WTC11 (cell line): ENCODE measurements around the gene SUSD1. TPM values are rescaled to one million over a fixed set of nuclear protein-coding genes. Genes with fewer than 3 reads are reported as not detected.

Experiments
- ATAC-seq: fragments of 200-7000 bp; cut with Tn5 transposase; 2 replicates; pipeline ENCODE4 v1.10.0; 2021; ENCODE audit warnings: mild to moderate bottlenecking, moderate library complexity
- CTCF ChIA-PET: fragments of 300-600 bp; sonication (Branson Sonifier 250); formaldehyde crosslinking; loops from one replicate; lab custom pipeline; 2021; ENCODE audit warnings: antibody characterized with exemption; lab: Charles Lee
- POLR2A ChIA-PET: fragments of 350-600 bp; sonication (Branson Sonifier 250); formaldehyde crosslinking; loops from one replicate; lab custom pipeline; 2021; ENCODE audit warnings: antibody characterized with exemption; lab: Charles Lee
- DNase-seq: peaks from one replicate; pipeline ENCODE4 v3.0.0; 2021; ENCODE audit warnings: low spot score
- H3K27ac Mint-ChIP-seq: 2 replicates; pipeline ENCODE4 v1.8.0; 2021; ENCODE audit warnings: mixed read lengths
- H3K27me3 Mint-ChIP-seq: 2 replicates; pipeline ENCODE4 v1.8.0; 2021; ENCODE audit warnings: low read depth, mild to moderate bottlenecking, moderate library complexity, mixed read lengths
- H3K36me3 Mint-ChIP-seq: 2 replicates; pipeline ENCODE4 v1.8.0; 2021; ENCODE audit warnings: mixed read lengths
- H3K4me1 Mint-ChIP-seq: 2 replicates; pipeline ENCODE4 v1.8.0; 2022; ENCODE audit warnings: mixed read lengths
- H3K4me3 Mint-ChIP-seq: 2 replicates; pipeline ENCODE4 v1.8.0; 2021; ENCODE audit warnings: mild to moderate bottlenecking, moderate library complexity, mixed read lengths
- H3K9me3 Mint-ChIP-seq: 2 replicates; pipeline ENCODE4 v1.8.0; 2021; ENCODE audit warnings: mixed read lengths
- CBFB ChIP-seq: sonication (generic); formaldehyde crosslinking; IDR thresholded peaks from 2 replicates; pipeline ENCODE4 v1.8.1; 2022; ENCODE audit warnings: mild to moderate bottlenecking, low read depth, missing genetic modification reagents
- CREB1 ChIP-seq: sonication (generic); formaldehyde crosslinking; IDR thresholded peaks from 2 replicates; pipeline ENCODE4 v1.8.0; 2023; ENCODE audit warnings: mild to moderate bottlenecking, missing genetic modification reagents
- E2F1 ChIP-seq: sonication (generic); formaldehyde crosslinking; IDR thresholded peaks from 2 replicates; pipeline ENCODE4 v1.8.0; 2022; ENCODE audit warnings: mild to moderate bottlenecking, missing genetic modification reagents
- ELF4 ChIP-seq: sonication (generic); formaldehyde crosslinking; IDR thresholded peaks from 2 replicates; pipeline ENCODE4 v1.8.1; 2022; ENCODE audit warnings: low read depth, mild to moderate bottlenecking, moderate library complexity, missing genetic modification reagents
- ERG ChIP-seq: fragments of 250-450 bp; sonication (Bioruptor Pico); IDR thresholded peaks from 2 replicates; pipeline ENCODE4 v1.8.0; 2021; ENCODE audit warnings: mild to moderate bottlenecking
- ESRRA ChIP-seq: sonication (generic); formaldehyde crosslinking; IDR thresholded peaks from 2 replicates; pipeline ENCODE4 v1.8.1; 2022; ENCODE audit warnings: mild to moderate bottlenecking, missing genetic modification reagents, borderline replicate concordance
- FOXJ3 ChIP-seq: sonication (generic); formaldehyde crosslinking; IDR thresholded peaks from 2 replicates; pipeline ENCODE4 v1.9.0; 2021; ENCODE audit warnings: missing genetic modification reagents, mild to moderate bottlenecking, borderline replicate concordance
- FOXK1 ChIP-seq: sonication (generic); formaldehyde crosslinking; IDR thresholded peaks from 2 replicates; pipeline ENCODE4 v1.8.0; 2022; ENCODE audit warnings: mild to moderate bottlenecking, moderate library complexity, missing genetic modification reagents
- FOXP4 ChIP-seq: sonication (generic); formaldehyde crosslinking; IDR thresholded peaks from 2 replicates; pipeline ENCODE4 v1.8.0; 2022; ENCODE audit warnings: mild to moderate bottlenecking, missing genetic modification reagents
- GABPB1 ChIP-seq: sonication (generic); formaldehyde crosslinking; IDR thresholded peaks from 2 replicates; pipeline ENCODE4 v1.8.1; 2023; ENCODE audit warnings: mild to moderate bottlenecking, missing genetic modification reagents
- HMGA2 ChIP-seq: fragments of 250-450 bp; sonication (Bioruptor Pico); IDR thresholded peaks from 2 replicates; pipeline ENCODE4 v1.4.0; 2021; ENCODE audit warnings: mild to moderate bottlenecking, moderate library complexity
- IRF2 ChIP-seq: sonication (generic); formaldehyde crosslinking; IDR thresholded peaks from 2 replicates; pipeline ENCODE4 v1.8.0; 2022; ENCODE audit warnings: low read depth, missing genetic modification reagents, borderline replicate concordance
- JUN ChIP-seq: sonication (generic); formaldehyde crosslinking; IDR thresholded peaks from 2 replicates; pipeline ENCODE4 v1.8.0; 2023; ENCODE audit warnings: mild to moderate bottlenecking, missing genetic modification reagents
- NR3C1 ChIP-seq: sonication (generic); formaldehyde crosslinking; conservative IDR thresholded peaks from 2 replicates; pipeline ENCODE4 v1.8.1; 2023; ENCODE audit warnings: low read depth, mild to moderate bottlenecking, missing genetic modification reagents
- OVOL2 ChIP-seq: fragments of 250-450 bp; sonication (Bioruptor Pico); IDR thresholded peaks from 2 replicates; pipeline ENCODE4 v1.9.0; 2021; ENCODE audit warnings: mild to moderate bottlenecking, borderline replicate concordance
- PRRX2 ChIP-seq: fragments of 250-450 bp; sonication (Bioruptor Pico); IDR thresholded peaks from 2 replicates; pipeline ENCODE4 v1.8.0; 2021; ENCODE audit warnings: mild to moderate bottlenecking
- SMAD4 ChIP-seq: sonication (generic); formaldehyde crosslinking; IDR thresholded peaks from 2 replicates; pipeline ENCODE4 v1.8.0; 2022; ENCODE audit warnings: mild to moderate bottlenecking, missing genetic modification reagents
- SOX15 ChIP-seq: fragments of 250-450 bp; sonication (Bioruptor Pico); IDR thresholded peaks from 2 replicates; pipeline ENCODE4 v1.9.0; 2021; ENCODE audit warnings: mild to moderate bottlenecking
- SP1 ChIP-seq: sonication (generic); formaldehyde crosslinking; conservative IDR thresholded peaks from 2 replicates; pipeline ENCODE4 v1.8.1; 2022; ENCODE audit warnings: missing genetic modification reagents
- TCF7 ChIP-seq: sonication (generic); formaldehyde crosslinking; IDR thresholded peaks from 2 replicates; pipeline ENCODE4 v1.8.0; 2022; ENCODE audit warnings: mild to moderate bottlenecking, low read depth, missing genetic modification reagents, moderate library complexity
- TEAD1 ChIP-seq: sonication (generic); formaldehyde crosslinking; IDR thresholded peaks from 2 replicates; pipeline ENCODE4 v1.8.0; 2022; ENCODE audit warnings: mild to moderate bottlenecking, missing genetic modification reagents
- TP53 ChIP-seq: sonication (generic); formaldehyde crosslinking; IDR thresholded peaks from 2 replicates; pipeline ENCODE4 v1.8.1; 2023; ENCODE audit warnings: mild to moderate bottlenecking, missing genetic modification reagents
- USF1 ChIP-seq: sonication (generic); formaldehyde crosslinking; IDR thresholded peaks from 2 replicates; pipeline ENCODE4 v1.8.0; 2022; ENCODE audit warnings: mild to moderate bottlenecking, missing genetic modification reagents
- ZBTB43 ChIP-seq: sonication (generic); formaldehyde crosslinking; IDR thresholded peaks from 2 replicates; pipeline ENCODE4 v1.8.1; 2023; ENCODE audit warnings: mild to moderate bottlenecking, missing genetic modification reagents
- ZMAT4 ChIP-seq: fragments of 250-450 bp; sonication (Bioruptor Pico); IDR thresholded peaks from 2 replicates; pipeline ENCODE4 v1.9.0; 2021; ENCODE audit warnings: mild to moderate bottlenecking
- ZNF138 ChIP-seq: sonication (generic); formaldehyde crosslinking; conservative IDR thresholded peaks from 2 replicates; pipeline ENCODE4 v1.8.1; 2022; ENCODE audit warnings: mild to moderate bottlenecking, moderate library complexity, missing genetic modification reagents
- ZNF232 ChIP-seq: sonication (generic); formaldehyde crosslinking; IDR thresholded peaks from 2 replicates; pipeline ENCODE4 v1.8.0; 2022; ENCODE audit warnings: mild to moderate bottlenecking, missing genetic modification reagents
- ZNF263 ChIP-seq: sonication (generic); formaldehyde crosslinking; IDR thresholded peaks from 2 replicates; pipeline ENCODE4 v1.8.1; 2022; ENCODE audit warnings: low read depth, mild to moderate bottlenecking, moderate library complexity, missing genetic modification reagents
- ZNF416 ChIP-seq: fragments of 250-450 bp; sonication (Bioruptor Pico); IDR thresholded peaks from 2 replicates; pipeline ENCODE4 v1.9.0; 2021; ENCODE audit warnings: mild to moderate bottlenecking, inconsistent platforms
- ZNF423 ChIP-seq: fragments of 250-450 bp; sonication (Bioruptor Pico); IDR thresholded peaks from 2 replicates; pipeline ENCODE4 v2.1.2; 2022; ENCODE audit warnings: mild to moderate bottlenecking, moderate library complexity
- ZNF512 ChIP-seq: sonication (generic); formaldehyde crosslinking; IDR thresholded peaks from 2 replicates; pipeline ENCODE4 v1.8.1; 2022; ENCODE audit warnings: missing genetic modification reagents, borderline replicate concordance
- total RNA-seq: library from RNA; stranded (reverse); gene quantifications from 3 replicates; pipeline ENCODE4 v1.2.3, GENCODE V29; 2021

The SUSD1 gene
- total RNA-seq, 1 experiment from 2014 or later, result 5.1 TPM

GRCh38 chr9:112091810-112092209 lies 83.3 kb downstream of the SUSD1 start:
- DNase-seq (peak; percentile 40), ATAC-seq (peak; percentile 93)
- peaks cover 3% of the 10 kb centered on the region; the same call in 1 of the 2 replicates for H3K9me3 Mint-ChIP-seq
- no peak overlapping the region for H3K4me3 Mint-ChIP-seq
- H3K27me3 Mint-ChIP-seq, result no peaks in the 10 kb centered on the region
- H3K36me3 Mint-ChIP-seq, result peaks cover 6% of the 10 kb centered on the region; the same call in 1 of the 2 replicates
- TF ChIP-seq IRF2 (CRISPR knock-in tag) (no peak), ZBTB43 (no peak), ZNF232 (CRISPR knock-in tag) (no peak), ZNF512 (CRISPR knock-in tag) (no peak), SP1 (no peak), TP53 (CRISPR knock-in tag) (no peak), GABPB1 (no peak), ZMAT4 (no peak), ERG (CRISPR knock-in tag) (no peak), OVOL2 (CRISPR knock-in tag) (no peak), TEAD1 (CRISPR knock-in tag) (no peak), FOXJ3 (no peak), HMGA2 (CRISPR knock-in tag) (no peak), PRRX2 (CRISPR knock-in tag) (no peak), CREB1 (CRISPR knock-in tag) (no peak), TCF7 (CRISPR knock-in tag) (no peak), SOX15 (no peak), ZNF138 (CRISPR knock-in tag) (no peak), FOXK1 (CRISPR knock-in tag) (no peak), SMAD4 (no peak)
- H3K27ac Mint-ChIP-seq, result no peak overlapping the region
- peaks cover 12% of the 10 kb centered on the region for H3K4me1 Mint-ChIP-seq
- POLR2A ChIA-PET, result no interaction called here
- CTCF ChIA-PET, result interaction anchor here (0.5 to 1.7 kb wide), 7 partner anchors 17 to 614 kb away, joined by 3 to 5 read pairs (median 3); partner anchors contain the start of genes HSDL2 and PTBP3

GRCh38 chr9:112087506-112087905 lies 87.6 kb downstream of the SUSD1 start:
- Mint-ChIP-seq H3K4me3 (no peak overlapping the region), H3K27me3 (no peaks in the 10 kb centered on the region), H3K27ac (no peak overlapping the region), H3K36me3 (0 out of 2 replicates have a peak, but pooled peaks cover 2% of the 10 kb centered on the region), H3K4me1 (peaks cover 12% of the 10 kb centered on the region), H3K9me3 (peaks cover 5% of the 10 kb centered on the region)
- CTCF ChIA-PET, result interaction anchor here (1.3 to 2.3 kb wide), 3 partner anchors 10 to 279 kb away, joined by 3 to 7 read pairs (median 4); no protein-coding TSS in a partner anchor
- no peak for DNase-seq
- no peak for ATAC-seq
- POLR2A ChIA-PET, result no interaction called here
- TF ChIP-seq FOXK1 (CRISPR knock-in tag) (no peak), ZNF263 (CRISPR knock-in tag) (no peak), SMAD4 (no peak), ZNF416 (CRISPR knock-in tag) (no peak), SP1 (no peak), NR3C1 (CRISPR knock-in tag) (no peak), ZNF423 (CRISPR knock-in tag) (no peak), E2F1 (CRISPR knock-in tag) (no peak), FOXP4 (CRISPR knock-in tag) (no peak), CBFB (no peak), ESRRA (CRISPR knock-in tag) (no peak), OVOL2 (CRISPR knock-in tag) (no peak), JUN (CRISPR knock-in tag) (no peak), ELF4 (no peak), USF1 (CRISPR knock-in tag) (no peak)
